ENCODE results near the gene MYORG. TPM values are rescaled to one million over a fixed set of nuclear protein-coding genes. Genes with fewer than 3 reads are reported as not detected.

MYORG gene
- total and polyA plus RNA-seq, 10 of the 15 experiments (the other 5 are each of a cell fraction or from before 2014, with no cell fraction given), result 0.05 to 0.36 (median 0.10) TPM; not detected in 1

- TF ChIP-seq ZBTB4 (CRISPR knock-in tag; IDR thresholded peaks at IDR 0.05) (no peak), IKZF1 (conservative IDR thresholded peaks at IDR 0.05) (peak; percentile 53), REST (IDR thresholded peaks at IDR 0.05; ENCODE audit: low read depth, low read length) (no peak), ZNF592 (IDR thresholded peaks at IDR 0.05) (no peak), ESRRA (IDR thresholded peaks at IDR 0.05; ENCODE audit: low read length) (no peak), STAT1 (conservative IDR thresholded peaks at IDR 0.05) (peak; percentile 85; the same call in 1 of the 2 replicates), SMAD1 (IDR thresholded peaks at IDR 0.05; ENCODE audit: low read depth, partially characterized antibody) (no peak), SMC3 (IDR thresholded peaks at IDR 0.05; ENCODE audit: borderline replicate concordance, low read length) (no peak), NR2C2 (IDR thresholded peaks at IDR 0.05; ENCODE audit: borderline replicate concordance, control insufficient read depth, insufficient read length, low read depth) (no peak), PKNOX1 (IDR thresholded peaks at IDR 0.05) (peak; percentile 95), EZH2 (IDR thresholded peaks at IDR 0.05; ENCODE audit: borderline replicate concordance, control insufficient read depth, low read depth, low read length) (no peak), ATF7 (IDR thresholded peaks at IDR 0.05; ENCODE audit: low read depth) (peak; percentile 12; the same call in 1 of the 2 replicates), PAX5 (IDR thresholded peaks at IDR 0.05; ENCODE audit: borderline replicate concordance, low read depth, low read length) (peak; percentile 9; the same call in 1 of the 2 replicates), NFIC (IDR thresholded peaks at IDR 0.05; ENCODE audit: low read depth, low read length) (no peak), RUNX3 (IDR thresholded peaks at IDR 0.05; ENCODE audit: low read length) (peak; percentile 52; the same call in 1 of the 2 replicates), ZNF24 (IDR thresholded peaks at IDR 0.05) (no peak), KAT2A (conservative IDR thresholded peaks at IDR 0.05; ENCODE audit: control insufficient read depth, low read depth, low read length) (no peak)
Observed at GRCh38 chr9:34328987-34329832, 47.5 kb downstream of the MYORG start, which contains the start of the genes KIF24 and NUDT2 (continued).

Data from GM12878 (cell line).